DMS53 treated with DMSO at 0.1 percent for 48 hours (cell line): ENCODE measurements around the gene IL4I1.

Experiments
- DNase-seq: peaks from one replicate; lab custom pipeline; 2025; ENCODE audit not compliant: unreplicated experiment; lab: John Stamatoyannopoulos, UW

IL4I1 gene

DNA sequence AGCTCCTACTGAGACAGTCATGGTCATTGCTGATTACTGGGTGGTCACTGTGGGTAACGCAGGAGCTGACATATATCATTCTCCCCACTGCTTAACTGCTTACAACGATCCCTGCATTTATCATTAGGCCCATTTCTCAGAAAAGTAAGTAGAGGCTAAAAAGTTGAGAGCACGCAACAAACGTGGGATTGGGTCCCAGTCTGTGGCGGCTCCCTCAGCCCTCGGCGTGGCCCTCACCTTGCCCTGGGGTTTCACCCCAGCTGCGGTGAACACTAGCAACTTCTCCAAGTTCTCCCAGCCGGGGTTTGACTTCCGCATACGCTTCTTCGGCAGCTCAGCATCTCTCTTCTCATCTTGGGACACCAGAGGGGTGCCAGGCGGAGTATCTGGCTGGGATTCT is 31.8 kb downstream of the IL4I1 start:
- DNase-seq: no peak

DNA sequence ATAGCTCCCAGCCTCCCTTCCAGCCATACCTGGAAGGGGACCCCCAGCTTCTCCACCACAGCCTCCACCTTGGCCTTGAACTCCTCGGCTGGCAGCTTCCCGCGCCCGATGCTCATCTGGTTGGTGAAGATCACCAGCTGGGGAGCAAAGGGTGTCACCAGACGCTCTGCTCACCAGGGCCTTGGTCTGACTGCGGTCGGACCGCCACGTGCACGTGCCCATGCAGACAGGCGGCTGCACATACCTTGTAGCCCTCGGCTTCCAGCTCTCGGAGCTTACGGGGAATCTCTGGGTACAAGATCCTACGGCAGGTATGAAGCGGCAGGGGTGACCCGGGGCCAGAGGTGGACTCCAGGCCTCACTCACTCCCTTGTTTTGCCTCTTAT is 32.8 kb downstream of the IL4I1 start:
- DNase-seq: no peak

DNA sequence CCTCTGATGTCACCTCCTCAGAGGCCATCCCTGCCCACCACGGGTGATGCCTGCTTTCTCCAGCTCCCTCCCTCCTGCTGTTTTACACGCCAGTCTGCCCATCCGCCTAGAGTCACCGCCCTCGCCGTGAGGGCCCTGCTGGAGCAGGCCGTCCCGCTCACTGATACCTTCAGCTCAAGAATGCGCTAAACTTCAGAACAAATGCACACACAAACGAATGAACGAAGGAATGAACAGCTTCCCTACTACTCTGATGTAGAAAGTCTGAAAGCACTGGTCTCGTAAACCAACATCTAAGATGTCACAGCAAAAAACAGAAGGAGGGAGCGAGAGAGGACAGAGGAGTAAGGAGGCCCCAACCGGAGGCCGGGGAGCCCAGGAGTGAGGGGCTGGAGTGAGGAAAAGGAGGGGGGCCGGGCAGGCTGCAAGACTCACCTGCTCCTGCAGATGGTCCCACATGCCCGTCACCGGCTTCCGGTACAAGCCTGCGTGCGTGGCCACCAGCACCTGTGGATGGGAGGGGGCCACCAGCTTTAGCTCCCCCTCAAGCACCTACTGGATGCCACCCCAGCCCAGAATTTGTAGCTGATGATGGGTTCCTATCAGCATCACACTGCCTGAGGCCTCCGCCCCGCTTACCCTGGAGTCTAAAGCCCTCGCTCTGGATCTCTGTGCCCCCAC is 33.3 kb downstream of the IL4I1 start:
- DNase-seq: no peak

DNA sequence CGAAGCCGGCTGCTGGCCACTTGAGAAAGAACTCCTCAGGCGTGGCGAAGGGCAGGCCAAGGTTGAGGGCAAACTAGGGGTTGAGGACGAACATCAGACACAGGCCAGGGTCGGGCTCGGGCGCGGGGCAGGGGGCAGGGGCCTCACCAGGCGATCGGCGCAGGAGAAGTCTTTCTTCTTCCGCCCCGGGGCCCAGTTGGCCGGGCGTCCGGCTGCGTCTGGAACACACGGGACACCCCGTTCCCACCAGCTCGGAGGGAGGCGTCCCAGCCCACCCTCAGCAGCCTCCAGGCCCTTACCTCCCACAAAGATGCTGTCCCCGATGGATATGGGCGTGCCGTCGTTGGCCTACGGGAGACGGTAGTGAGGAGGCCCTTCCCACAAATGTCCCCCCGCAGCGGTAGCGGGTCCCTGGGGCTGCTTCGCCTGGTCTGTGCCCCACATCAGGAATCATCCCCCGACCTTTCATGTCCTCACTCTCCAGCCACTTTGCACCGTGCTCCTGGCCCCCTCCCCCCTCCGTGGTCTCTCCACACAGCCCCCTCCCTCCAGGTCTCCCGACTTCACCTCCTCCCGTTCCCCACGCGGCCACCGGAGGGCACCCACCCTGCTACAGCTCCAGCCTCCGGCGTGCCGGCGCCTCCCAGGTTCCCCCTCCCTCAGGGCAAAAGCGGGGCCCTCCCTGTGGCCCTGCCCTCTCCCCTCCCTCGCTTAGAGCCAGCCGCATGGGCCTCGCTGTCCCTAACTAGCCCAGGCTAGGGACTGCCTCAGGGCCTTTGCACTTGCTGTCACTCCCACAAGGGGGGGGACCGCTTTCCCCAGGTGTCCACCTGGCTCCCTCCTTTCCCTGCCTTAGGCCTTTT is 34.1 kb downstream of the IL4I1 start:
- no peak for DNase-seq

DNA sequence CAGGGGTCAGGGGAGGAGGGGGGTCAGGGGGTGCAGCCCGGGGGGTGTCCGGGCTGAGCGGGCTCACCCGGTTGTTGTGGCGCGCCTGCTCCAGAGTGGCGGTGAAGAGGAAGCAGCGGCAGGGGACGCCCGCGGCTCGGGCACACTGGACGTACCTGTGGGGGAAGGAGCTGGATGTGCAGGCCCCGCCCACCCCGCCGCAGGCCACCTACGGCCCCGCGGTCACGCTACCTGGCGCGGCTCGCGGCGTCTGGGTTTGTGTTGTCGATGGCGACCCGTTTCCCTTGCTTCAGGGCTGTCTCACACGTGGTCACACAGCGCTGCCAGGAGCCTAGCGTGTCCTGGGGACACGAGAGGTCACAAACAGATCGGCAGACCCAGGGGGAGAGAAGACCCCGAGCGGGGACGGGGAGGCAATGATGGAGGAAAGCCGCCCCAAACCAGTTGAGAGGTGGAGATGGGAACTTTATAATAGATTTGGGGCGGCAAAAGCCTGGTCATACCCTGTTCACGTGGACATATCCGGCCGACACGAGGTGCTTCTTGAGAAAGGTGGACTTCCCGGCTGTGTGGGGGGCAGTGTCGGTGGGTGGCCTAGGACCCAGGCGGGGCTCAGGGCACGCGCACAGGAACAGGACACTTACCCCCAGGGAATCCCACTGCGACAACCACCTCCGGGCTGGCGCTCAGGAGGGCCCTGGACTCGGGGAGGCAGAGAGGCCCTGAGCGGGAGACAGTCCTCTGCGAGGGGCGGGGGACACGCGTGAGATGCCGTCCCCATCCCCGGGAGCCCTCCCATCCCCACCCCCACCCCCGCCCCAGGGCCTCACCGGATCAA is 34.9 kb downstream of the IL4I1 start:
- no peak for DNase-seq

DNA sequence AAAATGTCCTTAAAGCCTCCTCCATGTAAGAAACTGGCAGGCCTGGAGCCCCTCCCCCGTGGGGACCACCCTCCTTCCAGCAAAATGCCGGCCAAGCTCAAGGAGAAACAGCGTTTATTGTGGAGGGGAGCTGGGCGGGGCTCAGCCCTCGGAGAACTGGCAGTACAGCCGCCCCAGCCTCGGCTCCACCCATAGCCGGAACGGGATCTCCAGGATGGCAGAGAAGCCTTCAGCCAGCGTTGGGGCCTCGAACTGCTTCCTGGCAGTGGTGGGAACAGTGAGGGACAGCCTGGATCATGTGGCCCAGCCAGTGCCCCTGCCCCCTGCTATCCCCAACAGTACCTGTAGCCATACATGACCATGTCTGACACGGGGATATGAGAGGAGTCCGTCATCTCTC is 35.6 kb downstream of the IL4I1 start:
- DNase-seq: no peak

DNA sequence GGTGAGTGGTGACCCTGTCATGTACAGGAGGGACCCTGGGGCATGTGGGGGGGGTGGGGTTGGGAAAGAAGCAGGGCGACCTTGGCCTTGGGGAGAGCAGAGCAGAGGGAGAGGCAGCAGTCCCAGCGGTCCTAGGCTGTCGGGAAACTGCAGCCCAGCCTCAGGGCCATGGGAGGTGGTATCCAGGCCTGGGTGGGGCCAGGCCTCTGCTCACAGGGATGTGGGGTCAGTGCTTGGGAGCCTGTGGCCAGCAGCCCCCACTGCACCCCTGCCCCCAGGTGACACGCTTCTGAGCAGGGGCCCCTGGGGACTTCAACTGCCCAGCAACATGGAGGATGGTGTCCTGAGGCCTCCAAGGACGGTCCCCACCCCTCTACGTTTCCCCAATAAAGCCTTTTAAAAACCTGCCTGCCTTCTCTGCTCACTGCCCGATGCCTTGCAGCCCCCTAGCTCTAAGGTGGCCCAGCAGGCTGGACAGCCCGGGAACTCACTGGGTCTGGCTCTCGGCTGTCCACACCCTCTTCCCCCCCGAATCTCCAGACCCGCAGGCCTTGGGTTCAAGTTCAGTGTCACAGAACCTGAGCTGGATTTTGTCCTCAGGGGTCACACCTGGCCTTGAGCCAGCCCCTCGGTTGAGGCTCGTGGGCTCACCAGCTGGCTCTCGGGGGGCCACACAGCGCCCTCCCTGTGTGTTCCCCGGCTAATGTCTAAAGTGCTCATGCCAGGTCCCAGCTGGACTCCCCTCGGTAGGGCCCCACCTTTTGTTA is 36.2 kb downstream of the IL4I1 start:
- no peak for DNase-seq

DNA sequence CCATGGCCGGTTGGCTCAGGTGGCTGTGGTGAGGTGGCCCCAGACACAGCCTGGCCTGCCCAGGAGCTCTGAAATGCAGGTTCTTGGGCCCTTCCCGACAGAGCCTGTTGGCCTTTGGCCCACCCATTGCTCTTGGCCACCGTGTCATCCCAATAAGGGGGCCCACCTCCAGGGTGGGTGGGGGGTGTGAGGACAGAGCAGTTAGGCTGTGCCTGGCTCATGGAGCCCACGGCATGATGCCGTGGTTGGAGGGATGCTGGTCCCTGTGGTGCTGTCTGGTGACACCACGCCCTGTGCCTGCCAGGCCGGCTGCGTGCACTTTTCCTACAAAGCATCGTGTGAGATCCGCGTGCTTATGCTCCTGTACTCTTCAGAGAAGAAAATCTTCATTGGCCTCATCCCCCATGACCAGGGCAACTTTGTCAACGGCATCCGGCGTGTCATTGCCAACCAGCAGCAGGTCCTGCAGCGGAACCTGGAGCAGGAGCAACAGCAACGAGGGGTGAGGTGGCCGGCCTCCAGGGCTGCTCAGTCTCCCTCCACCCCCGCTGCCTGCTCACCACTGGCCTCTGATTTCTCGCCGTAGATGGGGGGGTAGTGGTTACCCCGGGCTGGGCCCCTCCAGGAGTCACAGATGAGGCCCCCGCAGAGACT is 36.9 kb downstream of the IL4I1 start:
- no peak for DNase-seq

DNA sequence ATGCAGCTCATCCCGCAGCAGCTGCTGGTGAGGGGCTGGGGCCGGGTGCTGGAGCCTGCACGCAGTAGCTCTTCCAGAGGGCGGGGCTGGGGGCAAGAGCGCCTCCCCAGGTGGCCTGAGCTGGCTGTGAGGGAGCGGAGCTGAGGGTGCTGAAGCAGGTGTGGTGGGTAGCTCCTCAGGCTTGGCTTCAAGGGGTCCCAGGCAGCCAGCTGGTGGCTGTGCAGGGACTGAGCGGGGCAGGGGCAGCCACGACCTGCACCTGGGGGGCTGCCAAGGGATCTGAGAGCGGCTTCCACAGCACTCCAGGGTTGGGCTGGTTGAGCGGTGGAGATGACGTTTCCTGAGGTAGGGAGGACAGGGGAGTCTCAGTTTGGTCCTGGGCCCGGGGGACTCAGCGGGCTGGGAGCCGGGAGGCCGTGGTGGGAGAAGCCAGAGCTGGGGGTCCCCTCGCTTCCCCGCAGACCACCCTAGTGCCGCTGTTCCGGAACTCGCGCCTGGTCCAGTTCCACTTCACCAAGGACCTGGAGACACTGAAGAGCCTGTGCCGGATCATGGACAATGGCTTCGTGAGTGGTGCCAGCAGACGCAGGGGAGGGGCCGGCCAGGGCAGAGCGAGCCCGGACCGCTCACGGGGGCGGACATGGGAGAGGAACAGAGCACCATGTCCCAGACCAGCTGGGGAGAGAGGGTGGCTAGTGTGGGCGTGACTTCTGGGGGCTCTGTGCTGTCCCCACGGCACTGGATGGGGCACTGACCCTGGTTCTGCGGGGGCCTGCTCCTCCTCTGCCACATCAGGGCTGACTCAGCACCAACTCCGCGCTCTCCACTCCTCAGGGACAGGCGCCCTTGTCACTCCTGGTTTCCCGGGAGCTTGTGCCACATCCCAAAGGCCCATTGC is 38.4 kb downstream of the IL4I1 start:
- DNase-seq: no peak

DNA sequence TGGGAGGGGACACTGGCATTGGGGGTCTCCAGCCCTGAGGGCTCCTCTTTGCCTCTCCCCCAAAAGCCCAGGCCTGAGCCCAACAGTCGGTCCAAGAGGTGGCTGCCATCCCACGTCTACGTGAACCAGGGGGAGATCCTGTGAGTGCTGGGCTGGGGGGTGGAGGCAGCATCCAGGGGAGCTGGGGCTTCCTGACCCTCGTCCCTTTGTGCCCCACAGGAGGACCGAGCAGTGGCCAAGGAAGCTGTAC is 38.9 kb downstream of the IL4I1 start:
- no peak for DNase-seq

DNA sequence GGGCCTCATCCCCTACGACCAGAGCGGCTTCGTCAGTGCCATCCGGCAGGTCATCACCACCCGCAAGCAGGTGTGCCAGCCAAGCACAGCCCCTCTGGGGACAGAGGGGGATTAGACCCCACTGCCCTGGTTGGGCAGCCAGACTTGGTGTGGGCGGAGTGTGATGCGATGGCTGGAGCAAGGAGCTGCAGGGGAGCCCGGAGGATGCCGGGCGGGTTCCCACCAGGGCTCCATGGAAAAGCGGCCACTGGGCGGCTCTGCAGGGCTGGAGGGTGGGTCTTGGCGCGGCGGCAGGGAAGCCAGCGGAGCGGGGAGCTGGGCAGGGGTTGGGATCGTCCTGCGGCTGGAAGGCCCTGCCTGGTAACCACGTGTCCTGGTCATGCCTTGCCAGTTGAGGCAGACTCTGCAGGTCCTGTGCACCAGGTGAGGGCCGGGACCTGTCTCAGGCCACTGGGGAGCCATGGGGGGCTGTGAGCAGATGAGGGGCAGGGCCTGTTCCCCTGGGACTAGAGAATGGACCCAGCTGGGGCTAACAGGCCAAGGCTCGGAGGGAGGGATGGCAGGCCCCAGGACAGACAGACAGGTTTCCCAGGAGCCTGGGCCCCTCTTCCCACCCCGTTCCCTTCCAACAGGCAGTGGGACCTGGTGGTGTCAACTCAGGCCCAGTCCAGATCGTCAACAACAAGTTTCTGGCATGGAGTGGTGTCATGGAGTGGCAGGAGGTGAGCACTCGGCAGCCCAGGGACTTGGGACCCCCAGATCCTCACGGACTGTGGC is 39.4 kb downstream of the IL4I1 start:
- no peak for DNase-seq

DNA sequence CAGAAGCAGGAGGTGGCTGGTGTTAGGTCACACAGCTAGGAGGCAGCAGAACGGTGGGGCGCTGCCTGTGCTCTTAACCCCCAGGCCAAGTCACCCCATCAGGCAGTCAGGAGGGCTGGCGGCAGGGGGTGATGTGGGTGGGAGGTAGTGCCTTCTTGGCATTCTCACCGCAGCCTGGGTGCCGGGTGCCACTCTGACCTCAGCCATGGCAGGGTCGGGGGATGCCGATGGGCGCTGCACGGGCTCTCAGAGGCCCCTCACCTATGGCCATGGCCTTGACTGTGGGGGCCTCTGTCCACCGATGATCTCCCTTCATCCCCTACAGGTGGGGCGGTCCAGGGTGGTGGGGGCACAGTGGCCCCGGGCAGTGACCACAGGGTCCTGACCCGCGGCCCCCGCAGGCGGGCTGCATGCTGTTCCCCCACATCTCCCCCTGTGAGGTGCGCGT is 40.1 kb downstream of the IL4I1 start:
- DNase-seq: no peak

DNA sequence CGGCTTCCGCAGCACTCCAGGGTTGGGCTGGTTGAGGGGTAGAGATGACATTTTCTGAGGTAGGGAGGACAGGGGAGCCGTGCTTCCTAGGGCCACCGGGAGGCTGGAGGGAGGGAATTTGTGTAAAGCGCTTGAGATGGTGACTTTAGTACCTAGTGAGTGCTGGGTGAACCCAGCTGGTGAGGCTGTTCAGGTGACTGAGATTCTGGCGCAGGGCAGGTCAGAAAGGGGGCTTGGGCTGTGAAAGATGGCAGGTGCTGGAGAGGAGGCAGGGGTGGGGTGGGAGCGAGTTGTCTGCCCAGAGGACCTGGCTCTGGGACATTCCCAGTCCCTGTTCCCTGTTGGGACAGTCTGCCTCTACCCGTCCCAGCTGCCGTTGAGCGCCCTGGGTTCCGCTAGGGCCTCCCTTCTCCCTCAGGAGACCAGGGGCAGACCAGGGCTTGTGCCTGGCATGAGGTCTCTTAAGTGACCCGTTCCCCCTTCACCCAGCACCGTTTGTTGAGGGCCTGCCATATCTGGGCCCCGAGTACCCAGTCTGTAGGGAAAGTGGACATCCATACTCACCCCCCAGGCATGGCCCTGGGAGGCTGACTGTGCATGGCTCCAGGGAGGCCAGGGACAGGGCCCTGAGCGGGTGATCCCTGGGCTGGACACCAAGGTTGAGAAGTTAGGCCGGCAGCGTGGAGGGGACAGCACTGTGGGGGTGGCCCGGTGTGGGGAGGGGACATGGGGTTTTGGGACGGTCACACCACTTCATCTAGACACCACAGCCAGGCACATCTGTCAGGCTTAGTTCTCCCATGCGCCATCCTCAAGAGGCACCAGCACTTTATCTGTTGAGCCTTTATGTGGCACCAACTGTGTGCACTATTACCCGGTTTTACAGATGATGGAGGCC is 40.8 kb downstream of the IL4I1 start:
- no peak for DNase-seq

DNA sequence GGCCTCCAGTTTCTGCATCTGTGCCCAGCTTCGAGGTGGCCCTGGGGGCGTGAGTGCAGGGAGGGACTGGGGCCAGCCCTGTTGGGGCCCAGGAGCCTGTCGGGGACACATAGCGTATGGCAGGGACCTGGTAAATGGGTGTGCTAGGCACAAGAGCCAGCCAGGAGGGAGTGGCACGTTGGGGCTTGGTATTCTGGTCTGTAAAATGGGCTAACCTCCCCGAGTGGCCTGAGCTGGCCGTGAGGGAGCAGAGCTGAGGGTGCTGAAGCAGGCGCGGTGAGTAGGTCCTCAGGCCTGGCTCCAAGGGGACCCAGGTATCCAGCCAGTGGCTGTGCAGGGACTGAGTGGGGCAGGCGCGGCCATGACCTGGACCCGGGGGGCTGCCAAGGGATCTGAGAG is 41.4 kb downstream of the IL4I1 start:
- DNase-seq: no peak

DNA sequence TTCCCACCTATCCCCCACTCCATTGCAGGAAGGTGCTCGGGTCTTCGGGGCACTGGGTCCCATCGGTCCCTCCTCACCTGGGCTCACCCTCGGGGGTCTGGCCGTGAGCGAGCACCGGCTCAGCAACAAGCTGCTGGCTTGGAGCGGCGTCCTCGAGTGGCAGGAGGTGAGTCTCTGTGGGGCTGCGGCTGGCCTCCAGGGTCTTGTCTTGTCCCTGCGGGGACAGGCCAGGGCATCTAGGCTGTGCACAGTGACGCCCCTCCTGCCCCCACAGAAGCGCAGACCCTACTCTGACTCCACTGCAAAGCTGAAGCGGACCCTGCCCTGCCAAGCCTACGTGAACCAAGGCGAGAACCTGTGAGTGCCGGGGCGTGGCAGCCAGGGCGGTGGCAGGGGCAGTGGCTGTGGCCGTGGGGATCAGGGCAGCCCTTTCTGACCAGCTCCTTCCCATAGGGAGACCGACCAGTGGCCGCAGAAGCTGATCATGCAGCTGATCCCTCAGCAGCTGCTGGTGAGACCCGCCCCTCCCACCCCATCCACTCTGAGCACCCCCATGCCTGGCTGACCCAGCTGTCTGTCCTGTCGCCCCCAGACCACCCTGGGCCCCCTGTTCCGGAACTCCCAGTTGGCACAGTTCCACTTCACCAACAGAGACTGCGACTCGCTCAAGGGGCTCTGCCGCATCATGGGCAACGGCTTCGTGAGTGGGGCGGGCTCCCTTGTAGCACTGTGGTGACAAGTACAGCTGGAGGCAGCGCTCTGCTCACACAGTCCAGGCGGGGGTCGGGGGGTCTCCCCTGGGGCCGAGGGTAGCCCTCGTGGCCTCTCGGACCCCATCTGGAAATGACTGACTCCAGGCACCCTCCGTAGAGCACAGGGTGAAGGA is 42.1 kb downstream of the IL4I1 start:
- no peak for DNase-seq

DNA sequence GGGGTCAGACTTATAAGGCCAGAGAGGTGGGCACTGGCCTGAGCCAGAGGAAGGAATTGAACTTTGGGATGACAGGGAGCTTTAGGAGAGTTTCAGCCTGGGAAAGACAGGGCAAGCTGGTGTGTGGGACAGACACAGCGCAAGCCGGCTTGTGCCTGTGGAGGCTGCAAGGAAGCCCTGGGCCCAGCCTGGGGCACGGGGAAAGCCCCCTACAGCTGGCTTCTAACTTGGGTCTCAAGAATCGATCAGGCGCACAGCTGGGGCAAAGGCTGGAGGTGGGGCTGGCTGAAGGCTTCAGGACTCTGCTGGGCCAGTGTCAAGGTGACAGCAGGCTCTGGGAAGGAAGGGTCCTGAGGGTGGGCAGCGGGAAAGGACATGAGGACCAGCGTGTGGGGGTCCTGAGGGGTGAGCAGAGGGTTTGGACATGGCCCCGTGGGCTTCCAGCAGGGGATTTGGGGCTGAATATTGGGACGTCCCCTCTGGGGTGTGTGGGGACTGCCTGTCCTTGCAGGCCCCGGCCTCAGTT is 42.8 kb downstream of the IL4I1 start:
- no peak for DNase-seq

DNA sequence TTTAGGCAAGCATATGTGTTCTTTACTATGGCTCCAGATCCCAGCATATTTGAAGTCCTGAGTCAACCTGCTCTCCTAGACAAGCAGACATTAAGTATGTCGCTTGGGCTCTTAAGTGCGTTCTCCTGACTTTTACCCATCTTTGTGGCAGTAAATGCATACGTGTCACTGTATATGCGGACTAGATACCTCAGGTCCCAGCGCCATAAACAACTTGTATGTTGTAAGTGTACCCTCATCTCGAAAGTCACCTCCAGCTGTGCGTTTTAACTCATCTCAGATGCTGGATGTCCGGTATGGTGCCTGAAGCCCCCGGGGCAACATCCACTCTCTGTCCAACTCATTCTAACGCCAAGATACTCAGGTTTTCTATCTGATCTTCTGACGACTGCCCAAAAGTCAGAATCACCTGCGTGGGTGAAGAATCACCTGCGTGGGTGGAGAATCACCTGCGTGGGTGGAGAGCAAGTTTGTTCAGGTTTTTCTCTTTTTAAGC is 44.0 kb downstream of the IL4I1 start:
- no peak for DNase-seq
